Activated CD8-positive, alpha-beta T cell treated with anti-CD3 and anti-CD28 coated beads for 36 hours (primary cell): ENCODE measurements around the gene DDAH1. TPM values are rescaled to one million over a fixed set of nuclear protein-coding genes. Genes with fewer than 3 reads are reported as not detected.
"Not testable (repeated sequence)": the region's sequence is repeated elsewhere in the genome, so short reads cannot be mapped to it uniquely, and the experiment has no call there.

Experiments
- ATAC-seq: fragments of 200-7000 bp; cut with Tn5 transposase; one replicate; pipeline ENCODE4 v1.10.0; 2021; ENCODE audit warnings: mild to moderate bottlenecking, moderate library complexity
- CTCF ChIA-PET: fragments of 350-600 bp; sonication (Branson Sonifier 250); formaldehyde crosslinking; loops from one replicate; lab custom pipeline; 2021; ENCODE audit warnings: antibody characterized with exemption; lab: Charles Lee
- POLR2A ChIA-PET: fragments of 350-600 bp; sonication (Branson Sonifier 250); formaldehyde crosslinking; loops from one replicate; lab custom pipeline; 2021; ENCODE audit warnings: antibody characterized with exemption; lab: Charles Lee
- DNase-seq: peaks from one replicate; pipeline ENCODE4 v3.0.0-alpha.2; 2020
- H3K27ac Mint-ChIP-seq: one replicate; pipeline ENCODE4 v1.8.0; 2021; ENCODE audit warnings: mild to moderate bottlenecking, mixed read lengths
- H3K27me3 Mint-ChIP-seq: one replicate; pipeline ENCODE4 v1.8.0; 2021; ENCODE audit warnings: mixed read lengths
- H3K36me3 Mint-ChIP-seq: one replicate; pipeline ENCODE4 v1.8.0; 2021; ENCODE audit warnings: low read depth, mixed read lengths
- H3K4me1 Mint-ChIP-seq: one replicate; pipeline ENCODE4 v1.8.0; 2021; ENCODE audit warnings: low read depth, mixed read lengths
- H3K4me3 Mint-ChIP-seq: one replicate; pipeline ENCODE4 v1.8.0; 2021; ENCODE audit warnings: mild to moderate bottlenecking, moderate library complexity, mixed read lengths
- H3K9me3 Mint-ChIP-seq: one replicate; pipeline ENCODE4 v1.8.0; 2021; ENCODE audit warnings: mixed read lengths
- CTCF ChIP-seq: fragments of 200-600 bp; IDR thresholded peaks from one replicate; pipeline ENCODE4 v1.8.0; 2022; ENCODE audit warnings: antibody characterized with exemption, mild to moderate bottlenecking
- intact Hi-C: fragments of 100-400 bp; cut with micrococcal nuclease; formaldehyde crosslinking; loops from one replicate; pipeline ENCODE4 v1.10.0; 2022
- total RNA-seq, 2 experiments: library from RNA; stranded (reverse); gene quantifications; one replicate each; pipeline ENCODE4 v1.2.3, GENCODE V29; 2021

Gene DDAH1
- total RNA-seq, 2 experiments from 2014 or later, result 0.07 to 0.09 TPM

DNA sequence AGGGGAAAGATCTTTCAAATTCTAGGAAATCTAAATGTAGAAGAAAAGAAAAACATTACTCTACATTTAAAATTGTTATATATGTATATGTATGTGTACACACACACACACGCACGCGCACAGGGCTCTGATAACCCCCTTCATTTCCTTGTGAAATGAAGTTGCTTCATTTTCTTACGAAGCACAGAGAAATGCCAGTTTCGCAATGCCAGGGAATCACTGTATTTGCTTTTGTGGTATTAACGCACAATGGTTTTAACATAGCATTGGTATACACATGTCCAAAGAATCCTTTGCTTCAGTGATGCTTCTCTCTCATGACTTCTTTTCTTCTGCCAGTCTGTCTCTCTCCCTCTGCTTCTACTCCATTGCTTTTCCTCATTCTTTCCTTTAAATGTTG is 8.4 kb upstream of the DDAH1 start:
- Mint-ChIP-seq H3K4me3 (no peak overlapping the region), H3K27me3 (peaks cover 25% of the 10 kb centered on the region), H3K4me1 (no peaks in the 10 kb centered on the region), H3K9me3 (no peaks in the 10 kb centered on the region), H3K27ac (no peak overlapping the region), H3K36me3 (no peaks in the 10 kb centered on the region)
- no peak for ATAC-seq
- POLR2A ChIA-PET, result no interaction called here
- no peak for DNase-seq
- TF ChIP-seq CTCF, result no peak
- intact Hi-C loops, result no loop called here
- CTCF ChIA-PET, result no interaction called here

DNA sequence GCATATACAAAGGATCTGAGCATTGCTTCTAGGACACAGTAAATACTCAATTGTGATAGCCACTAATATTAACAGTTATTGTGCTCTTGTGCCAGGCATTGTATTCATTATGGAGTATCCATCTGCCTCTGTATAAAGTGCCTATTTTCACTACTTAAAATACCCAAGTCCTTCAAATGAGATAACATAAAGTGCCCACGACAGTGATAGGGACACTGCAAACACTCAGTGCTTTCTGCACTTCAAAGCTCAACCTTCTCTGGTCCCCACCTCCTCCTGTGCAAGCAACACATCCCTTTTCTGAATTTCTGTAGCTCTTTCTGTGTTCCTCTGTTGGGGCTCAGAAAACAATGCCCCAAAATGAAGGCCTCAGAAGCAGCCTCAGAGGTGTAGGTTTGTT is 6.6 kb upstream of the DDAH1 start:
- no peak for TF ChIP-seq CTCF
- H3K9me3 Mint-ChIP-seq, result no peaks in the 10 kb centered on the region
- no peaks in the 10 kb centered on the region for H3K36me3 Mint-ChIP-seq
- H3K27ac Mint-ChIP-seq, result no peak overlapping the region
- ChIA-PET POLR2A (no interaction called here), CTCF (no interaction called here)
- H3K27me3 Mint-ChIP-seq, result peaks cover 29% of the 10 kb centered on the region
- DNase-seq (no peak), ATAC-seq (no peak)
- no peaks in the 10 kb centered on the region for H3K4me1 Mint-ChIP-seq
- no peak overlapping the region for H3K4me3 Mint-ChIP-seq
- intact Hi-C loops, result no loop called here

- DNase-seq, H3K27ac Mint-ChIP-seq, H3K4me3 Mint-ChIP-seq, intact Hi-C loops, H3K9me3 Mint-ChIP-seq, H3K4me1 Mint-ChIP-seq, H3K36me3 Mint-ChIP-seq, POLR2A ChIA-PET: not testable (repeated sequence)
- H3K27me3 Mint-ChIP-seq, result peaks cover 40% of the 10 kb centered on the region
- ATAC-seq, result peak; percentile 24
- CTCF ChIA-PET, result interaction anchor here (0.7 kb wide), 1 partner anchor 98 kb away, joined by 3 read pairs; no protein-coding TSS in a partner anchor
Observed at GRCh38 chr1:85470130-85470529, 5.2 kb upstream of the DDAH1 start.

- peaks cover 43% of the 10 kb centered on the region for H3K27me3 Mint-ChIP-seq
- peaks cover 10% of the 10 kb centered on the region for H3K4me1 Mint-ChIP-seq
- DNase-seq, result no peak
- no peak overlapping the region for H3K27ac Mint-ChIP-seq
- no peaks in the 10 kb centered on the region for H3K9me3 Mint-ChIP-seq
- ATAC-seq, result no peak
- no peak for TF ChIP-seq CTCF
- H3K36me3 Mint-ChIP-seq, result no peaks in the 10 kb centered on the region
- ChIA-PET POLR2A (no interaction called here), CTCF (interaction anchor here (1.1 kb wide), 1 partner anchor 208 kb away, joined by 3 read pairs; the partner anchor contains the start of gene C1orf52)
- intact Hi-C loops, result loop anchor here (10.0 kb wide), 1 partner anchor 163 kb away; no protein-coding TSS in a partner anchor
- H3K4me3 Mint-ChIP-seq, result no peak overlapping the region
Observed at GRCh38 chr1:85467929-85468540, 3.1 kb upstream of the DDAH1 start.

DNA sequence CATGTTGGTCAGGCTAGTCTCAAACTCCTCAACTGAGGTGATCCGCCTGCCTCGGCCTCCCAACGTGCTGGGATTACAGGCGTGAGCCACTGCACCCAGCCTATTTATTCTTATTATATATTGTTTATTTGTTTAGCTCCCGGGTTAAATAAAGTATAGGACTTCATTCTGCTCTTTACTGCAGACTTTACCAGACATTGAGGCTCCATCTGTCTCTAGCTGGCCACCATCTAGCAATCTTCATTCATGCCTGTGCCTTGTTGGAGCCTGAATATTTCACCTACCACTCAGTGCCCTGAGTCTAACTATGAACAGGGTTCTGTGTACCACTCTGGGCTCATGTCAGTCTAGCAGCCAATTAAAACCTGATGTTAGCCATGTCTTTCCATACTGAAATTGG is 2.1 kb upstream of the DDAH1 start:
- intact Hi-C loops, result loop anchor here (10.0 kb wide), 1 partner anchor 162 kb away; no protein-coding TSS in a partner anchor
- Mint-ChIP-seq H3K9me3 (no peaks in the 10 kb centered on the region), H3K27me3 (peaks cover 51% of the 10 kb centered on the region), H3K4me3 (no peak overlapping the region), H3K27ac (no peak overlapping the region), H3K4me1 (peaks cover 10% of the 10 kb centered on the region), H3K36me3 (no peaks in the 10 kb centered on the region)
- no peak for TF ChIP-seq CTCF
- CTCF ChIA-PET, result interaction anchor here (1.1 kb wide), 1 partner anchor 207 kb away, joined by 3 read pairs; the partner anchor contains the start of gene C1orf52
- DNase-seq (no peak), ATAC-seq (no peak)
- POLR2A ChIA-PET, result no interaction called here
